Type B pancreatic cell (in vitro differentiated cells): ENCODE results near the gene SH3BP5. TPM values are rescaled to one million over a fixed set of nuclear protein-coding genes. Genes with fewer than 3 reads are reported as not detected.

Source experiments
- DNase-seq: peaks from one replicate; pipeline ENCODE4 v3.0.0; 2021; ENCODE audit warnings: mixed read lengths; ENCODE audit not compliant: unreplicated experiment; ENCODE audit errors: extremely low spot score
- H3K27ac Mint-ChIP-seq: 2 replicates; pipeline ENCODE4 v1.8.0; 2021; ENCODE audit warnings: mild to moderate bottlenecking, mixed read lengths
- H3K27me3 Mint-ChIP-seq: 2 replicates; pipeline ENCODE4 v1.8.0; 2021; ENCODE audit warnings: mixed read lengths
- H3K36me3 Mint-ChIP-seq: 2 replicates; pipeline ENCODE4 v1.8.0; 2021; ENCODE audit warnings: mixed read lengths
- H3K4me1 Mint-ChIP-seq: one replicate; pipeline ENCODE4 v1.8.0; 2021; ENCODE audit warnings: mixed read lengths; ENCODE audit not compliant: unreplicated experiment
- H3K4me3 Mint-ChIP-seq: 2 replicates; pipeline ENCODE4 v1.8.0; 2021; ENCODE audit warnings: mild to moderate bottlenecking, mixed read lengths
- H3K9me3 Mint-ChIP-seq: 2 replicates; pipeline ENCODE4 v1.8.0; 2021; ENCODE audit warnings: mixed read lengths
- CTCF ChIP-seq: fragments of 200-600 bp; sonication (generic); conservative IDR thresholded peaks from 2 replicates; pipeline ENCODE4 v1.5.0; 2021; ENCODE audit warnings: antibody characterized with exemption, mild to moderate bottlenecking
- total RNA-seq: library from RNA; stranded (reverse); gene quantifications from 2 replicates; pipeline ENCODE4 v1.2.1, GENCODE V29; 2021; ENCODE audit warnings: low replicate concordance

The SH3BP5 gene
- total RNA-seq, 1 donor from 2014 or later = 33.4 TPM

GRCh38 chr3:15228147-15228546 is 104.2 kb downstream of the SH3BP5 start:
- Mint-ChIP-seq H3K27me3 (no peaks in the 10 kb centered on the region), H3K36me3 (peaks cover 10% of the 10 kb centered on the region), H3K9me3 (no peaks in the 10 kb centered on the region), H3K4me3 (no peak overlapping the region), H3K4me1 (no peaks in the 10 kb centered on the region), H3K27ac (no peak overlapping the region)
- no peak for TF ChIP-seq CTCF
- no peak for DNase-seq

GRCh38 chr3:15223685-15224572 is 108.5 kb downstream of the SH3BP5 start:
- H3K27me3 Mint-ChIP-seq = no peaks in the 10 kb centered on the region
- H3K9me3 Mint-ChIP-seq = no peaks in the 10 kb centered on the region
- no peak for DNase-seq
- no peak overlapping the region for H3K27ac Mint-ChIP-seq
- H3K4me1 Mint-ChIP-seq = no peaks in the 10 kb centered on the region
- peaks cover 22% of the 10 kb centered on the region for H3K36me3 Mint-ChIP-seq
- no peak overlapping the region for H3K4me3 Mint-ChIP-seq
- no peak for TF ChIP-seq CTCF

- no peaks in the 10 kb centered on the region for H3K4me1 Mint-ChIP-seq
- H3K36me3 Mint-ChIP-seq = peaks cover 19% of the 10 kb centered on the region
- no peak overlapping the region for H3K4me3 Mint-ChIP-seq
- no peak overlapping the region for H3K27ac Mint-ChIP-seq
- no peak for TF ChIP-seq CTCF
- no peaks in the 10 kb centered on the region for H3K27me3 Mint-ChIP-seq
- H3K9me3 Mint-ChIP-seq = no peaks in the 10 kb centered on the region
- no peak for DNase-seq
Observed at GRCh38 chr3:15221574-15222217, 110.7 kb downstream of the SH3BP5 start.

GRCh38 chr3:15220661-15221060 is 111.7 kb downstream of the SH3BP5 start:
- H3K4me3 Mint-ChIP-seq = no peak overlapping the region
- H3K27ac Mint-ChIP-seq = no peak overlapping the region
- no peak for TF ChIP-seq CTCF
- no peaks in the 10 kb centered on the region for H3K4me1 Mint-ChIP-seq
- no peaks in the 10 kb centered on the region for H3K27me3 Mint-ChIP-seq
- no peaks in the 10 kb centered on the region for H3K9me3 Mint-ChIP-seq
- peaks cover 19% of the 10 kb centered on the region for H3K36me3 Mint-ChIP-seq
- DNase-seq = no peak

GRCh38 chr3:15220056-15220455 is 112.3 kb downstream of the SH3BP5 start:
- H3K27me3 Mint-ChIP-seq = no peaks in the 10 kb centered on the region
- no peak overlapping the region for H3K27ac Mint-ChIP-seq
- no peak for DNase-seq
- no peaks in the 10 kb centered on the region for H3K9me3 Mint-ChIP-seq
- H3K4me1 Mint-ChIP-seq = no peaks in the 10 kb centered on the region
- H3K4me3 Mint-ChIP-seq = no peak overlapping the region
- H3K36me3 Mint-ChIP-seq = peaks cover 19% of the 10 kb centered on the region
- TF ChIP-seq CTCF = no peak
